GM12878 (cell line): ENCODE results near the gene BBS1.

ENCODE experiments used
- CTCF ChIP-seq, 3 experiments: IDR thresholded peaks in 2 of 3; conservative IDR thresholded peaks in 1 of 3; 2 replicates each; pipeline ENCODE4 v1.5.1; 2011; ENCODE audit warnings: low read depth in 3 of 3, low read length in 3 of 3, mild to moderate bottlenecking in 3 of 3, control low read depth in 2 of 3, moderate library complexity in 2 of 3, inconsistent platforms in 1 of 3, mixed read lengths in 1 of 3; ENCODE audit not compliant: control insufficient read depth in 2 of 3, insufficient read depth in 1 of 3; ENCODE audit errors: extremely low read depth in 1 of 3
- HDAC2 ChIP-seq: fragments of 200-600 bp; sonication (generic); IDR thresholded peaks from 2 replicates; pipeline ENCODE4 v1.6.1; 2017
- NFIC ChIP-seq: IDR thresholded peaks from 2 replicates; pipeline ENCODE4 v1.6.1; 2012; ENCODE audit warnings: low read depth, mild to moderate bottlenecking, inconsistent platforms, low read length, moderate library complexity
- NFXL1 ChIP-seq: fragments of 450-650 bp; IDR thresholded peaks from 2 replicates; pipeline ENCODE4 v1.6.1; 2017; ENCODE audit warnings: antibody characterized with exemption, mild to moderate bottlenecking, borderline replicate concordance
- POLR2AphosphoS2 ChIP-seq: IDR thresholded peaks from 2 replicates; pipeline ENCODE4 v1.6.1; 2011; ENCODE audit warnings: low read depth, mild to moderate bottlenecking, low read length, improper control_type of control experiment, moderate library complexity
- POLR2AphosphoS5 ChIP-seq: IDR thresholded peaks from 2 replicates; pipeline ENCODE4 v1.6.1; 2011; ENCODE audit warnings: mild to moderate bottlenecking, low read length, inconsistent platforms
- SMAD5 ChIP-seq: IDR thresholded peaks from 2 replicates; pipeline ENCODE4 v1.6.1; 2016; ENCODE audit warnings: antibody characterized with exemption, low read depth
- SUPT20H ChIP-seq: IDR thresholded peaks from 2 replicates; pipeline ENCODE4 v1.6.1; 2011; ENCODE audit warnings: low read depth, mild to moderate bottlenecking, low read length, moderate library complexity, borderline replicate concordance; ENCODE audit not compliant: control insufficient read depth
- SUZ12 ChIP-seq: fragments of 200-600 bp; sonication (generic); IDR thresholded peaks from one replicate; pipeline ENCODE4 v1.6.1; 2018; ENCODE audit warnings: antibody characterized with exemption, mild to moderate bottlenecking; ENCODE audit not compliant: unreplicated experiment
- ZBTB40 ChIP-seq: fragments of 450-650 bp; IDR thresholded peaks from 2 replicates; pipeline ENCODE4 v1.6.1; 2016; ENCODE audit warnings: mild to moderate bottlenecking, moderate library complexity, borderline replicate concordance

- TF ChIP-seq SUPT20H: no peak
- TF ChIP-seq ZBTB40: no peak
- no peak for TF ChIP-seq SUZ12
- no peak; the same call in 1 of the 2 replicates for TF ChIP-seq POLR2AphosphoS5
- no peak for TF ChIP-seq SMAD5
- no peak for TF ChIP-seq HDAC2
- TF ChIP-seq NFIC: no peak
- TF ChIP-seq POLR2AphosphoS2: no peak
- TF ChIP-seq NFXL1: no peak
- no peak for TF ChIP-seq CTCF (IDR thresholded peaks at IDR 0.05 in 2 of 3, conservative IDR thresholded peaks at IDR 0.05 in 1 of 3; ENCODE audit: control insufficient read depth in 2 of 3, extremely low read depth in 1 of 3, insufficient read depth in 1 of 3, low read depth in 3 of 3, low read length in 3 of 3)
These were observed 30.9 kb upstream of the BBS1 start for GRCh38 chr11:66479394-66480116.
